Iris pigment epithelial cell (primary cell): ENCODE measurements around the gene WNT9B.

Experiments used
- DNase-seq: peaks from one replicate; pipeline ENCODE4 v3.0.0-alpha.2; 2011; ENCODE audit warnings: low read depth

WNT9B gene

DNA sequence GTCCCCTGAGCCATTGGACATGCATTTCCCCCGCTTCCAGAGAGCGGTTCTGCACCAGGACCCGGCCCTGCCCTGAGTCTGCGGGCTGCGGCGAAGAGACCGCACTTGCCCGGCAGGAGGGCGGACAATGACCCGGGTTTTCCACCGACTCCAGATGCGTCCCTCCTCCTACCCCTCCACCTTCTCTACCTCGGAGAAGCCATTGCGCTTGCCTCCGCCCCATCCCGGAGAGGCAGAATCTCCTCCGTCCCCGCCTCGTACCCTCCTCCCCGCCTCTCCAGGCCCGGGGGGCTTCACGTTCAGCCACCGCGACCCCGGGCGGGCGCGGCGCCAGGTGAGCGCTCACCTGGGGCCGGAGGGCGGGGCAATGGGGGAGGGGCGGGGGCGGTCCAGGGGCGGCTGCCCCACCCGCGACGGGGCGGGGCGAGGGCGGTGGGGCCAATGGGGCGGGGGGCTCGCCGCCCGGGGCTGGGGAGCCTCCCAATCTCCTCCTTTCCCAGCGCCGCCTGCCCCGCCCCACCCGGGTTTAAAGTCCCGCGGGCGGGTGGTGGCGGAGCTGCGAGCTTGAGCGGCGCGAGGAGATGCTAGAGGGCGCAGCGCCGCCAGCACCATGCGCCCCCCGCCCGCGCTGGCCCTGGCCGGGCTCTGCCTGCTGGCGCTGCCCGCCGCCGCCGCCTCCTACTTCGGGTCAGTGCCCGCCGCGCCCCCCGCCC lies at the start of gene WNT9B:
WNT9B (plus strand) TSS at position 555 of the 713 bp plus-strand sequence; CDS start at position 611, 56 bp downstream.
- no peak for DNase-seq

DNA sequence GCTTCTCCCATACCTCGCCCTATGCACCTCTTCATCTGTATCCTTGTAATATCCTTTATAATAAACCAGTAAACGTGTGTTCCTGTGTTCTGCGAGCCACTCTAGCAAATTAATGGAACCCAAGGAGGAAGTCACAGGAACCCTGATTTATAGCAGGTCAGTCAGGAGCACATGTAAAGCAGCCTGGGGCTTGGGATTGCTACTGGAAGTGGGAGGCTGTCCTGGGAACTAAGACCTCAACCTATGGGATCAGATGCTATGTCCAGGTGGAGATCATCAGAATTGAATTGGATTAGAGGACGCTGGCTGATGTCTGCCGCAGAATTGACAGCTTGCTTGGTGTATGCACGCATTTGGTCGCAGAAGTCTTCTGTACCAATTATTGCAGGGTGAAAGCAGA lies 48.6 kb upstream of the WNT9B start:
- DNase-seq: no peak

GRCh38 chr17:46803544-46803943 lies 47.8 kb upstream of the WNT9B start:
- DNase-seq: no peak

GRCh38 chr17:46805771-46806170 lies 45.6 kb upstream of the WNT9B start:
- no peak for DNase-seq

- DNase-seq: no peak
Measured at GRCh38 chr17:46809110-46809571, 42.2 kb upstream of the WNT9B start.

DNA sequence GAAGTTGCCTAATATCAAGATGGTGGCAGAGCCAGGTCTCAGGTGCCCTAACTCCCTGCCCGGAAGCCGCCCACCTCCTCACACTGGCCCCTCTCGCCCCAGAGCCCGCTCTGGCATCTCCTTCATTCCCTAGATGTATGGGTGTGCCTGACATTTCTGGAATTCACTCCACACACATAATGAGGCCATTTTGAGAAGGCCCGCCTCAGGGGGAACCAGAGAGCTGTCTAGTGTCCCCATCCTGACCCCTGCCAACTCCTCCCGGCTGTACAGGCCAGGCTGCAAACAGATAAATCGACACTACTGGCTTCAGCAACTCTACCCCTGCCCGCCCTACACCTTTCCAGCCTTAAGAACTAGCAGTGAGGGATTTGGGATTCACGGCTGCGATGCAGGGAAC lies 40.5 kb upstream of the WNT9B start:
- DNase-seq: no peak

DNA sequence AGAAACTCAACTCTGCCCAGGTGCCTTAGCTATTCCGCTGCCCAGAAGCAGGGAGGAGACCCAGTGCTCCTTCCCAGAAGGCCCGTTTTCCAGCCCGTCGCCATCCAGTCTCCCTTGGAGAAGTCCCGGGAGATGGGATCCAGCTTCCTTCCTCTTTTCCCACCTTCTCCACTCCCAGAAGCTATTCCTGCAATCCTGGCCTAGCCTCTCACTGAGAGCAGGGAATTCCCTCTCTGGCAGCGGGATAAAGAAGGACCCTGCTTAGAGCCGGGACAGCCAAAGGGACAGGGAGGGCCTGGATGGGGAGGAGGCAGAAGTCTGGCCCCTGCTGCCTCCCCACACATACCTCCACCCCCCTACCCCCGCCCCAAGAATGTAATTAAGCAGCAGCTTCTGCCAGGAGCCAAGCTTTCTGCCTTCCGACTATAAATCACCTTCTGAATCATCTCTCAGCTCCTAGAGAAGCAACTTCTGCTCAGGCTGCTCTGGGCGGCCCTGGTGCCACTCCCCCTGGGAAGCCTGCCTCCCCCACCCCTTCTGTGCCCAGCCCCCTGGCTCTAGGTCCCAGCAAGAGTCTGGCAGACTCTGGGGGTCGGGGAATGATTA lies 39.3 kb upstream of the WNT9B start:
- peak; percentile 18 for DNase-seq

DNA sequence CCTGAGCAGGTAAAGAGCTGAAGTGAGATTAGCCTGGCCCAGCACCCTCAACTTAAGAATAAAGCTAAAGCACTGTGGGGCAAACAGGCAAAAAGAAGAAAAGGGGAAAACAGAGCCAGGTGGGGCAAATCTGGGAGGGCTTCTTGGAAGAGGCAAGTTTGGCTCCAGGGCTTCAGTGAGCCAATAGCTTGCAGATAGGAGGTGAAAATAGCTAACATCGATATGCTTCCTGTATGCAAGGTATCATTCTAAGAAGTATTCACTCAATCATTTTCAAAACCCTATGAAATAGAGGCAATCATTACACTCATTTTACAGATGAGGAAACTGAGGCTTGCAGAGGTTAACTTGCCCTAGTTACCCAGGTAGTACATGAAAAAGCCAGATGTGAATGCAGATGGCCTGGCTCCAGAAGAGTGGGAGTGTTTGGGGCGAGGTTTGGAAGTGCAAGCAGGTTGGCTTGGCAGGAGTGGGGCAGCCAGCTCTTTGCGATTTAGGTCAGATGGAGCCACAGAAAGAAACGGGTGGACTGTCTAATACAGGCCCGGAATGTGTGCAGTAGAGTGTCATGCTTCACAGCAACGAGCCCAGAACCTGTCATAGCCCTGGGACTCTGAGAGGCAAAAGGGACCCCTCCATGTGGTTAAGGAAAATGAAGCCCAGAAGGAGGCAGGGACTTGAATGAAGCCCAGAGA lies 38.6 kb upstream of the WNT9B start:
- DNase-seq: no peak

GRCh38 chr17:46813920-46814319 lies 37.5 kb upstream of the WNT9B start:
- DNase-seq: no peak

DNA sequence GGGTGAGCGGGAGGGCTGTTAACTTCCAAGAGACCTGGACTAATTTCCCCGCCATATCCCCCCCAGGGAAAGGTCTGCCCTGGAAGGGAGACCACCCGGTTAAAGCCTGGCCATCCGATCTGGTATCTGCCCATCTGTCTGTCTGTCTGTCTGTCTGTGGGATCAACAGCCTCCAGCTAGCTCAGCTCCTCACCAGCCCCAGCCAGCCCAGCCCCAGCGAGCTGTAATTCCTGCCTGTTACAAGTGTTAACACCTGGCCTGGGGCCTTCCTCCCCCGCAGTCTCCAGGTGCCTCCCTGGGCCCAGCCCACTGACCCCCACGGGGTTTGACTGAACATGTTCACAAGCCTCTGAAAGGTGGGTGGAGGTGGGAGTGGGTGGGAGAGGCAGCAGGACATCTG lies 36.9 kb upstream of the WNT9B start:
- DNase-seq: no peak

DNA sequence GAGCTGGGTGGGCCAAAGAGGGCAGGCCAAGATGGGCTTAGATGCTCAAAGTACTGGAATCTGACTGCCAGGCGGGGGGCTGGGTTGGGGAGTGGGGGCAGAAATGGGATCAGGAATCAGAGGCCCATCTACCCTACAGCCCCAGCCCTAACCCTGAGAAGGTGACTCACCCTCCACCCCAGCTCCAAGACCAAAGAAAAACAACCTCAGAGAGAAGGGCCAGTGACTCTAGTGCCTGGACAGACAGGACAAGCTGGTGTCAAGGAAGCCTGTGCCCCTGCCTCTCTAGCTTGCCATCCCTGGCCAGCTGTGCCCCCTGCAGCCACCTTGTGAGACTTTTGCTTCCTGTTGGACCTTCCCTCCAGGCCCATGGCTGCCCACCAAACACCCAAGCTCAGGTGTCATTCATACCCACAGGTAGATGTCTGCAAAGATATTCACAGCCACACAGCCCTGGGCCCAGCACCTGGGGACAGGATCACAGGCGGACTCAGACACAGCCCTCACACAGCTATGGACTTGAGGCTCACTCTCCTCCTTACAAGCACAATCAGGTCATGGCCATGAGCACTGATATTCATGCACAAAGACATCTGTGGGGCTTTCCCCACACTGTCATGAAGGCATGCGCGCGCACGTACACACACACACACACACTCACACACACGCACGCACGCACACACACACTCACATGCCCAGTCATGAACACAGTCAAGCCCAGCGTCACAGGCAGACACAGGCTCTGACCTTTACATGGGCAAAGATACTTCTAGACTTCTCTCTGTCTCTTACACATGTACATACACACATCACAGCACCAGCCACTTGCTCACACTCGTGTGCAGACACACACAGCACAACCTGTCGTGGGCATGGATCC lies 35.7 kb upstream of the WNT9B start:
- no peak for DNase-seq

DNA sequence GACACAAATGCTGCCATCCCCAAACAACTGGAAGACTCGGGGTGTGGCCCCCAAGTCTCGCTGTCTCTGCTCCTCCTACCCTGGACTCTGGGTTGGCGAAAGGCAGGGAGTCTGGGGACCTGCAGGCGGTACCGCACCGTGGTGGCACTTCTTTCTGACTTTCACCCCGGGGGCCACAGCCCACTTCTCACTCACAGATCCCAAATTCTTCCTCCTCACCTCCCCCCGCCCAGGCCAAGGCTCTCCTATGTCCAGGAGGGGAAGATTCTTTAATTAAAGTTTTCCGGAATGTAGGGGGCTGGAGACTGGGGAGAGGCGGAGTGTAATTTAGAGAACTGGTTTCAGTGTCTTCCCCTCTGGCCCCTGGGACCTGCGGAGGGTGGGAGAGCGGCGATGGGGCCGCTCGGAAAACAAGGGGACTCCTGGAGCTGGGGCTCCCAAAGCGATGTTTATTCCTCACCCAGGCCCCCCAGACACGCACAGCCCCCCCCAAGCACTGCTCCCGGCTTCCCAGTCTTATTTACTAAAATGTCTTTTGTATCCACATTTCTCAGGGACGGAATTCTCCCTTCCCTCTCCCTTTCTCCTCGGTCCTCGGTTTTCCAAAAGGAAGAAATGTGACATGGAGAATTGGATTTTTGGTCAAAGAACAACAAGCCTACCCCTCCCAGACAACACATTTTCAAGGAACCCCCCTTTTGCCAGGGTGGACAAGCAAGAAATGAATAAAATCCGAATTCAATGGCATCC lies 34.1 kb upstream of the WNT9B start:
- DNase-seq: no peak

DNA sequence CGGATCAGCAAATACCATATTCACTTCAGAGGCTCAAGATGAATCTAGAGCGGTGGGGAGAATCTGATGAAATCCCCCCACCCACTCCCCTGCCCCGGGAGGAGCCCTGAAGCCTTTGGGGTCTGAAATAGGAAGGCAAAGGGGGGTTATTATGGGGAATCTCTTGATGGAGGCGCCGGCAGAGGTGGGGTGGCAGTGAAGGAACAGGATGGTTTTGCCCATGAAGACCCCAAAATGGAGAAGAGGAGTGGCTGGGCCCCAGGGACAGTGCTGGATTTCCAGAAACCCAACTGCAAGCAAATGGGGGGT lies 33.5 kb upstream of the WNT9B start:
- no peak for DNase-seq

DNA sequence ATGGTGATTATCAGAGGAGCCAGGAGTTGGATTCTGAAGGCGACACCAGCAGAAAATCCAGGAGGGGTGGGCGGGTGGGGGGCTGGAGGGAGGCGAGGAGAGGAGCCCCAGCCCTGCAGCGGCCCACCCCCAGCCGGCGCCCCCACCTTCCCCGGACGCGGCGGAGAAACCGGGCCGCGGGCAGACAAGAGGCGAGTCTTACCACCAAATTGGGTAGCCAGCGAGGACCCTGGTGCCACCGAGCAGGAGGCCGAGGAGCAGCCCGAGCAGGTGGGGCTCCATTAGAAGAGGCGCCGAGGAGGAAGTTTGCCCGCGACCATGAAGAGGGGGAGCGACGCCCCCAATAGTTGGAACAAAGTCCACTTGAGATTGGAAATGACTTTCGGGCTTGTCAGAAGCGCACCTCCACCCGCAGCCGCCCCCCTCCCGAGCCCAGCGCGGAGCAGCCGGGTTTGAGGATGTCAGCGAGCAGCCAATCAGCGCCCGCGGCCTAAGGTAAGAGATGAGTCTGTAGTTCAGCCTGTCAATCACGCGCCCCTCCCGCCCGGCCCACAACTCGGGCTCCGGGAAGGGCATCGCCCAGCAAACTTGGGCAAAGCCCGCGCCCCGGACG lies 33.0 kb upstream of the WNT9B start, which contains the start of gene WNT3:
WNT3 (minus strand) TSS at position 377 of the 613 bp plus-strand sequence; CDS start at position 282, 95 bp downstream.
- no peak for DNase-seq

GRCh38 chr17:46818929-46819859 lies 32.2 kb upstream of the WNT9B start:
- no peak for DNase-seq

DNA sequence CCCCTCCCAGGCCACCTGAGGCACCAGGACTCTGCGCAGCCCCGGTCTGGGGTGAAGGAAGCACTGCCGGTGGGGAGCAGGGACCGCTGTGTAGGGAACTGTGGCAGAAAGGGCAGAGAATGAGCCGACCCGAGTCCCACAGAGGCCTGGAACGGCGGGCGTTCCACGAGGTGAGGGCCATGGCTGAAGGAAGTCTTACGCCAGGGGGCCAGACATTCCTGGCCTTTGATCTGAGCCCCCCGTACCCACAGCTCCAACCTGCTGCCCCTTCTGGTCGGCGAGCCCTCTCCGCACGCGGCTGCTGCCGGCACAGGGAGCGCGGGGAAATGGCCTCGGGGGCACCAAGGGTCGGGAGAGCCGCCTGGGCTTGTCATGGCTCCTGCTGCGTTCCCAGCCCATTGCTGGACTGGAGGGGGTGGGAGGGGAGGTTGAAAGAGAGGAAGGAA lies 31.5 kb upstream of the WNT9B start:
- no peak for DNase-seq

DNA sequence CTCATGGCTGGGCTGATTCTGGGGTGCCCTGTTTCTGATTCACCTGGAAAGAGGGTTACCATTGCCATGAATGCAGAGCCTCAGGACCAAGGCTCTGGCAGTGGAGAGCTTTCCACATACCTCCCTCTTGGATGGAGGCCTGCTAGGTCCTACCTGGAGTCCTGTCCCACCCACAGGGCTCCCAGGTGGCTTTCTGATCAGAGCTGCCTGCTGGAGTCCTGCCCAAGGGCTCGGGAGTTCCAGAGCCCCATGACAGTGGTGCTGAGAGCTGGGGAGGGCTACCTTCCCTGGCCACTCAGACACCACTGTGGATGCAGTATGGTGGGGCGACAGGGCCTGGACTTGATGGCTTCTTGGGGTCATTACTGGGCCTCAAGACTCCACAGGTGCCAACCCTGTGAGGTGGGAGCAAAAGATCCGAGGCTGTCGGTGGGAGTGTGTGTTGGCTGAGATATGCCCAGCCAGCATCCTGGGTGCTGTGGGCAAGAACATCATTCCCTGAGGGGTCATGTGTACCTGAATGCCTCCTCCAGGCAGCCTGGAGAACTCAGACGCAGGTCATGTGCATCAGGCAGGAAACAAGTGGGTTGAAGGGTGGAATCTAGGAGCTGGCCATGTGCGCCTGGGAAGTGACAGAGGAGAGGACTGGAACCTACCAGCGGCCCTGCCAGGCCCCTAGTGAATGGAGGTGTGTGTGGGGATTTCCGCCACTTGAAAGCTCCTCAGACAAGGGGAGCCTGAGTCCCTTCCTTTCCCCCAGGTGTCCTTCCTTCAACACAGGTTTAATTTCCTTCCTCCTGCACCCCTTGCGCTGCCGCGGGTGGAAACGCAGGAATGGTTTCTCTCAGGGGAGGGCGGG lies 30.6 kb upstream of the WNT9B start:
- no peak for DNase-seq

DNA sequence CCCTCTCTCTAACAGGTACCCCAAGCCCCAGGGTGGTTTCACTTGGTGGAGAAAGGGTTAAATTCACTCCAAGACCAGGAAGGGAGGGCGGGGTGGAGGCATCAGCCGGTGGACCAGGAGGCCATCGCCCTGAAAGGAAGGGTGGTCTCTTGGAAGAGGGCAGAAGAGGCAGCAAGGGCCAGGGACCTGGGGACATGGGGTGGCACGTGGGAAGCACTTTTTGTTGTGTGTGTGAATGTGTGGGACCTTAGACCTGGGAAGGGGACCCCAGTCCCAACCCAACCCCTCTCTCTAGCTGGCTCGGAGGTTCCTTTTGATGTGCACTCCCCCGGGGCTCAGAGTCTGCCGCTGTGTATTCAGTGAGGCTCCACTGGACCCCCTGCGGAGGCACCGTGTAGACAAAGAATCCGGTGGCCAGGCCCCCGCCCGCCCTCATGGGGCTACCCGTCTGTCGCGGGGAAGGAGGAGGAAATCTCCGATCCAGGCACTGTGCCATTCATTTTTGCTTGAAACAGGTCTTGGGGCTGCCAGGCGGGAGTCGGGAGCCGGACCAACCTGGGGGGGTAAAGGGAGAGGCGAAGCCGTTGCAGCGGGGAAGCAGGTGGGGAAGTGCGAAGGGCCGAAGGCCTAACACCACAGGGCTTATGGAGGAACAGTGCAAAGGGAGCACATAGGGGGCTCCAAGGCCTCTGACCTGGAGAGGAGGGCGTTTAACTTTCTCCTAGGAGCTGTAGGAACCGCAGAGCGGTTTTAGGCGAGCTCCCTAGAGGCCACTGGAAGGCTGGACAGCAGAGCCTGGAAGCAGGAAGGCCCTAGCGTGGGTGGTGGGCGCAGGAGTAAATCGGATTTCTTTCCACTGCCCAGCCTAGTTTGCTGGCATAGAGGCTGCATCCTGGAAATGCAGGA lies 29.6 kb upstream of the WNT9B start:
- no peak for DNase-seq
